ENCODE measurements around the gene DCAF15.

GRCh38 chr19:13979686-13980085 lies 27.4 kb downstream of the DCAF15 start:
- TF ChIP-seq POLR2AphosphoS5 (IDR thresholded peaks at IDR 0.05; ENCODE audit: borderline replicate concordance, low read depth, low read length) (no peak), EZH2 (IDR thresholded peaks at IDR 0.05) (no peak)
